HG02678 (cell line): Measurements from ENCODE around the gene FABP1.

Experiments used
- ATAC-seq: cut with Tn5 transposase; IDR thresholded peaks from one replicate; pipeline ENCODE4 v1.9.1; 2021; ENCODE audit warnings: mild to moderate bottlenecking, moderate library complexity; ENCODE audit not compliant: unreplicated experiment

FABP1 gene

DNA sequence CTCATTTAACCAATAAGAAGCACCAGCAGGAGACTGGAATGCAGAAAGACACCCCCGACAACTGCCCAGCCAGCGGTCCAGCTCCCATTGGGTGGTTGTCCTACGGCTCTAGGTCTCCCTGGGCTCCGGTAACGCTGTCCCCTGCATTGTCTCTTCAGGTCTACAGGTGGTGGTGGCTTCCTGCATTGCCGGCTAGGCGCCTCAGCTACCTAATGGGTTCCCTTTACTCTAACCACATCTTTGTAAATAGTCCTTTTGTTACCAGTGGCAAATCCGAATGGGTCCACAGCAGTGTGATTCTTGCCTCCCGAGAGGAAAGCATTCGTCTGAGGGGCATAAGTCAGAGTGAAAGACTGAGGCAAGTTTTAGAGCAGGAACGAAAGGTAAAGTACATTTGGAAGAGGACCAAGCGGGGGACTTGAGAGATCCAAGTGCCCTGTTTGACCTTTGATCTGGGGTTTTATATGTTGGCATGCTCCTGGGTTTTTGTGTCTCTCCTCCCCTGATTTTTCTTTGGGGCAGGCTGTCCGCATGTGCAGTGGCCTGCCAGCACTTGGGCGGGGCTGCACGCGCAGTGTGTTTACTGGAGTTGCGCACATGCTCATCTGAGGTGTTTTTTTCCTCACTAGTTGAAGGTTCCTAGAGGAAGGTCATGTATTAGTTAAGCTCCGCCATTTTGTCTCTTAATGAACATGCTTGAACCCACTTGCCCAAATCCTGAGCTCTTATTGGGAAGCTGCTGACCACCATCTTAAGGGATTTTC lies 11.0 kb downstream of the FABP1 start:
- ATAC-seq = no peak

DNA sequence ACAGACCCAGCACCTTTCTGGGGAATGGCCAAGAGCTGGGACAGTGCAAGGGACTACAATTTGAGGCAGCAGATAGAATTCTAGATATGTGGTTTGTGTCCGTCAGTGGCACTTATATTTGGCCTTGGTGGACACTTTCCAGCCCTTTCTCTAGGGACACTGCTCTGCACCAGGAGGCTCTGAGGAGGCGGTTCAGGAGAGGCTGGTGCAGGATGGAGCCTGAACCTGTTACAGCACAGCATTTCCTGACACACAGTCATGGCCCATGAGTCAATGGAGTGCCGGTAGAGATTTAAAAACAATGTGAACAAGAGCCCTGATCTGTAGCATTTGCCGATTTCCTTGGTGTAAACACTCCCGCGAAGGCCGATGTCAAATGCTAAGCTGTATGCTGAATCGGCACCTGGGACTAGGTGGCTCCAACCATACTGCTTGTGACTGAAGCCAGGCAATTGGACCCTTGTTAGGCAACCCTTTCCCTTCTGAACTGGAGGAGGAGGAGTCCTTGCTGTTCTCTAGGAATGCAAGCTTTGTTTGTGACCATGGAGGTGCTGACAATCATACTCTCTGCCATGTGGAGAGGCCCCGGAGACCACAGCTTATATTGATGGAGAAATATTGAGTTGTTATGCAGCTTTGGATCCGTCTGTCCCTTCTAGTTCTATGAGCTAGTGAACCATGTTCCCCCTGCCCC lies 11.9 kb downstream of the FABP1 start:
- ATAC-seq = no peak

DNA sequence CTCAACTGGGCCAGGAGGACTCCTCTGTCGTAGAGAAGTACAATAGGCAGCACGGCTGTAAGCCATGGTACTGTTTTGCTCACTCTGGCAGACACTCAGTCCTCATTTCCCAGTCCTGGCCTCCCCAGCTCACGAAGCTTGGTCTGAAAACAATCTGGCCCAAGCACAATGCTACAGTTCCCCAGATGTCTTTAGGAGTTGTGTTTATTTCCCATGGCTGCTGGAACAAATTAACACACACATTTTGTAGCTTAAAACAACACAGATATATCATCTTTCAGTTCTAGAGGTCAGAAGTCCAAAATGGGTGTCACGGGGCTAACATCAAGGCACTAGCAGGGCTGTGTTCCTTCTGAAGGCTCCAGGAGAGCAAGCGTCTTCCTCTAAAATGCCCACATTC lies 13.0 kb downstream of the FABP1 start:
- no peak for ATAC-seq

DNA sequence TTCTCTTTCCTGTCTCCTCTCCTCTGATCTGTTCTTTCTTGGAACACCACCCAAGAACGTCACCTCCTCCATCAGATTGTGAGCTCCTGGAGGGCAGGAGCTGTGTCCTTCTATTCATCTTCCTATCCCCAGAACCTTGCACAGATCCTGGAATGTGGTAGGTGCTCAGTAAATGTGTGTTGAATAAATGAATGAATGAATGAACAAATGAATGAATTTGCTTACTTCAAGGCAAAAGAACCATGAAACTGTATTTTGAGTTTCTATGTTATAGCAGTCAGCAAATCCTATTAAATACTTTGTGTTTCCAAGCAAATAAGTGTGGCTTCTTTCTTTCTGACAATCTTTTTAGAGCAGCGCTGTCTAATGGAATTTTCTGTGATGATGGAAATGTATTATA lies 14.8 kb downstream of the FABP1 start:
- ATAC-seq = no peak

DNA sequence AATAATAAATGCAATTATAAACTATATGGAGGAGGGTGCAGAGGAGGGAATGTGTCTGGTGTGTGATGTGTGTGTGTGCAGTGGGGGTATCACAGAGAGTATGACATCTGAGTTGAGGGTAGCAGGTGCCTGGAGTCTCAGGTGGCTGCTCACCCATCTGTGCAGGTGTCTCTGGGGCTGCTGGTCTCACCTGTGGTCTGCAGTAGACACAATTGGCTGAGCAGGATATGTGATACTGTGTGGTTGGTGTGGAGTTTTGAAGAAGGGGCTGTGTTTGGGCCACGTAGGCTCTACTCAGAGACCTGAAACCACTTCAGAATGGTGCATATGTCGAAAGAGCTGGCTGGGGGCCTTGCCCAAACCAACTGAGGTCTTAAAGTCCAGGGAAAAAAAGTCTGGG lies 17.0 kb downstream of the FABP1 start:
- ATAC-seq = no peak

DNA sequence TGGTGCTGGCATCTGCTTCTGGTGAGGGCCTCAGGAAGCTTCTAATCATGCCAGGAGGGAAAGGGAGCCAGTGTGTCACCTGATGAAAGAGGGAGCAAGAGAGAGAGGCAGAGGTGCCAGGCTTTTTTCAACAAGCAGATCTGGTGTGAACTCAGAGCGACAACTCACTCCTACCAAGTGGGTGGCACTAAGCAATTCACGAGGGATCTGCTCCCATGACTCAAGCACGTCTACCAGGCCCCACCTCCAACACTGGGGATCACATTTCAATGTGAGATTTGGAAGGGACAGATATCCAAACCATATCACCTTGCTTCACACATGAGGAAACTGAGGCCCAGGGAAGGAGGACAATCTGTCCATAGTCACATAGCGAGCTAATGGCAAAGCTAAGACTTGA lies 19.1 kb downstream of the FABP1 start:
- no peak for ATAC-seq

DNA sequence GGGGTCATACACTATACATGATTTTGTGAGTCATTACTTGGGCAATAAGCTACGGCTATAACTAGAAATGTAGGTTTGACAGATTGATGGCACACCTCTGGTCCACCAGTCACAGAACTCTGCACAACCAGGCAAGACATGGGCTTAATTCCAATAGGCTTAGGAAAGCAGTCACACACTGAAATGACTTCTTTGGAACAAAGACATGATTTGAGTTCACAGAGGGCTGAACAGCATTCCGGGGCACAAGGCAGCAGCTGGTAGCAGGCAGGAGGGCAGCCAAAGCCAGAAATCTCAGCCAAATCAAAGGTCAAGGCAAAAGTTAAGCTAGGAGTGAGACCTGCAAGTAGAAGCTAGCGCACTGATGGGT lies 27.4 kb downstream of the FABP1 start:
- ATAC-seq = no peak

DNA sequence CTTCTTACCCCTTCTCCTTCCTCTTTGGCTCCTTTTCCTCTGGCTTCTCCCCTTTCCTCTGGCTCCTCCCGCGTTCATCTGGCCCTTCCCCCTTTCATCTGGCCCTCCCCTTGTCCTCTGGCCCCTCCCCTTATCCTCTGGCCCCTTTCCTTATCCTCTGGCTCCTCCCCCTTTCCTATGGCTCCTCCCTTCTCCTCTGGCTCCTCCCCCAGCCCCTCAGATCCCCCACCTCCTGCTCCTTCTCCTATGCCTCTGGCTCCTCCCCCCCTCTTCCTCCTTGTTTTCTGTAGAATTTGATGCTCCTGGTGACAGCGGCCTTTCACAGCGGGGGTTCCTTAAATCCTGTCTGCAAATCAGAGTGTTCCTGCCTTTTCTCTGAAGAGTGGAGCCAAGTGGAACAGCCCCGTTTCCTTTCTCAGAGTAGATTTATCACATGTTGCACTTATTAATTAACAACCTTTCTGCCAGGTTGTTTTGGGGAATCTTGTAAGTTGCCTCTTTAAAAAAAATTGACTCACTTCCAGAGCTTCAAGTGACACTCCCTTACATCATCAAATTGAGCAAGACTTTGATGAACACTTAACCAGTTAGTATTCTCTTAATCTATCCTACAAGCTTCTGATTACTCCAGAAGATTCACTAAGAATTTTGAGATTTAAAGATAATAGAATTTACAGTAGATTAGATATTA lies 27.9 kb downstream of the FABP1 start:
- no peak for ATAC-seq

DNA sequence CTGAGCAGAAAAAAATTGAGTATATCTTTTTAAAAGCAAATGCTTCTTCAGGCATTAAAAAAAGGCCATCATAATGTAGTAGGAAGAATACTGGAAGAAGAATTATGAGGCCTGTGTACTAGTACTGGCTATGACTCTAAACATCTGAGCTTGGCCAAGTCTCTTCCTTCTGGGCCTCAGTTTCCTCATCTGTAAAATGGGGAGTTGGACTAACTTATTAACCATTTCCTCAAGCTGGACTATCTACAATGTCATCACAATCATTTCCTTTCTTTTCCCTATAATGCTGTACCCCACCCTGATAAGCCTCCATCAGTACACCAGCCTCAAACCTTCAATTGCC lies 29.3 kb downstream of the FABP1 start:
- ATAC-seq = no peak

DNA sequence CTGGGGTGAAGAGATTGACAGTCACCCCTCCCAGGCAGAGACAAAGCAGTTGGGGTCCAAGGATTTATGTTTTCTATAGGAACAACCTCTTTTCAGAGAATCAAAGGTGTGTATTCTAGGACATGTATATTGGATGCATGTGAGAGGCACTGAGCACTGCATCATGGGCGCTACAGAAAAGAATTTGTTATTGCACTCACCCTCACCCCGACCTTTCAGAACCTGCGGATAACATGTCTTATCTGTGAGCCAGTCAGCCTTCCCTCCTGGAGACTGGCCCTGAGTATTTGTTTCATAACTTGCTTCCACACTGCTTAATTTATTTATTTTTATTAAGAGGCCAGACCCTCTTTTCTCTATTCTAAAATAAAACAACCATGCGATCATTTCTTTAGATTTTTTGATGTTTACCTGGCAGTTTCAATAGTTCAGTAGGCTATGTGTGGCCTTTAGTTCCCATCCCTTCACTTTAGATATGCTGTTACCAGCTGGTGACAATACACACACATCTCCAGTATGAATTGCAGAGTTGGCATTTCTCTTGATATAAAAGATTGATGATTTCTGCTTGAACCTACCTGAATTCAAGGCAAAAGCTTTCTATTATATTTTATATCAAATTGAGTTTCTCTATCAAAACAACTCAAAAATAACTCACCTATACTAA lies 29.8 kb downstream of the FABP1 start:
- ATAC-seq = no peak

DNA sequence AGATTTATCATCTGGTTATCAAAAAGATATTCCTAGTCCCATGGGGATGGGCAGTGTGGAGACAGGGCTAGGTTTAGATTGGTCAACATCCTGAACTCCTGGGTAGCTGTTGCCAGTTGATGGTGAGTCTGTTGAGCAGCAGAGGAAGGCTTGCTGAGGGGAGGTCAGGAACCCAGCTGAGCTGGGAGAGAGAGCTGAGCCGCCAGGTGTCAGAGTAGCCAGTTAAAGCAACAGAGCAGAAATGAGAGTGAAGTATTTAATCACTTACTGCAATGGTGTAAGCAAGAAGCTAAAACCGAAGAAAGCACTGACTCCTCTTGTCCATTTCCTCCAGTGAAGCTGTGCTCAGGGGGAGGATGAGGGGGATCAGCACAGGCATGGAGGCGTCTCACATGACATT lies 30.7 kb downstream of the FABP1 start:
- no peak for ATAC-seq

DNA sequence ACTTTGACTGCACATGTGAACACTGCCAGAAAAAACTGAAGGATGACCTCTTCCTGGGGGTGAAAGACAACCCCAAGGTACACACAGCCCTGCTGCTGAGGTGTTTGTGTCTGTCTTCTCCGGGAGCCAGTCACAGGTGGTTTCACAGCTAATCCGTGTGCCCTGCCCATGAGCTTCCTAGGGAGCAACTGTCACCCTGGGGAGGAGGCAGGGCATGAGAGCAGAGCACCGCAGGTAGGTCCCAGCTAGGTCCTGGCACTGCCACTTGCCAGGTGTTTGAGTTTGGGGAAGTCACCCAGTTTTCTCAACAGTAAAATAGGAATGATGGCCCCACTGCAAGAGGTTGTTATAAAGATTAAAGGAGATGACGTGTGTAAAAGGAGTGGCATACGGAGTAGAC lies 31.2 kb downstream of the FABP1 start:
- ATAC-seq = no peak

DNA sequence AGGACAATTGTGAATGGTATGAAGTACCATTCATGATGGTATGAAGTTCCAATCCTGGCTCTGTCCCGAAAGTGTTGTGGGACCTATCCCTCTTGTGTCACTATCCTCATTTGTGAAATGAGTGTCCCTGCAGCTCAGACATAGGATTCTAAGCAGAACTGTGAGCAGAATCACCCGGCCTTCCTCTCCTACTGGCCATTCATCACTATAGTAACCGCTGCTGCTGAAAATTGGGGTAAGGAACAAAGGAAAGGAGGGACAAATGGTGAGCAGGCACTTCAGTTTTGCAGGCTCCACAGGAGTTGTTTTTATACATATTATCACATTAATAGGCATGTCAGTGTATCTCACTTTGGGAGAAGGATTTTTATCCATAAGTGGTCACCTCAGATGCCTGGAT lies 32.8 kb downstream of the FABP1 start:
- ATAC-seq = no peak

DNA sequence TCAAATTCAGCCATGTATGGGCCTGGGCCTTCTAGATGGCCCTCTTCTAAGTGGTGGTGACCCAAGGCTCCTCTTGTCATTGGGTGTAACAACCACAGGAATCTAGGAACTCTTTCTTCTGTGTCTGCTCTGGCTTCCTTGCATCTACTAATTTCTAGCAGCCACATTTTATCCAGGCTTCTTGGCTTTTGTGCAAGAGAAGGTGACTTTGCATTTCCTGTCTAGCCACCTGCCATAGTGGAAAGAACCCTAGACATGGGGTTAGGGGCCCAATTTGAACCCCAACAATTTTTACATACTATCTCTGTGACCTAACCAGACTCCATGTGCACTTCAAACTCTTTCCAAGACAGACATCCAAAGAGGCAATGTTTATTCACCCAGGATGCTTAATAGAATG lies 35.1 kb downstream of the FABP1 start:
- ATAC-seq = no peak

DNA sequence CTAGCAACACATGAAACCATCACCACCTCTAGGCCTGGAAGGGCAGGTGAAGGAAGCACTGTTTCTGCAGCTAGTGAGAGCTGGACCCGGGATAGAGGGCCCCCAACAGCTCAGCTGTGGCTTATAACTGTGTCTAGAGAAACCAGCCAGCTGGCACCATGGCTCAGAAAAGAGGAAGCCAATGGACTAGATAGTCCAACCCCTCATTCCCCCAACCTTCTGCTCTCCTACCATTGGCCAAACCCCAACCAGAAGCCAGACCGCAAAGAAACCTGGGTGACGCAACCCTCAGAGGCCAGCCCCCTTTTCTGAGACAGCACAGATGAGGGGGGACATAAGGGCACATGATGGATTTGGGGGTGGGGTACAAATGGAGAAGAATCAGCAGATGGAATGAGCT lies 35.9 kb downstream of the FABP1 start:
- ATAC-seq = no peak

DNA sequence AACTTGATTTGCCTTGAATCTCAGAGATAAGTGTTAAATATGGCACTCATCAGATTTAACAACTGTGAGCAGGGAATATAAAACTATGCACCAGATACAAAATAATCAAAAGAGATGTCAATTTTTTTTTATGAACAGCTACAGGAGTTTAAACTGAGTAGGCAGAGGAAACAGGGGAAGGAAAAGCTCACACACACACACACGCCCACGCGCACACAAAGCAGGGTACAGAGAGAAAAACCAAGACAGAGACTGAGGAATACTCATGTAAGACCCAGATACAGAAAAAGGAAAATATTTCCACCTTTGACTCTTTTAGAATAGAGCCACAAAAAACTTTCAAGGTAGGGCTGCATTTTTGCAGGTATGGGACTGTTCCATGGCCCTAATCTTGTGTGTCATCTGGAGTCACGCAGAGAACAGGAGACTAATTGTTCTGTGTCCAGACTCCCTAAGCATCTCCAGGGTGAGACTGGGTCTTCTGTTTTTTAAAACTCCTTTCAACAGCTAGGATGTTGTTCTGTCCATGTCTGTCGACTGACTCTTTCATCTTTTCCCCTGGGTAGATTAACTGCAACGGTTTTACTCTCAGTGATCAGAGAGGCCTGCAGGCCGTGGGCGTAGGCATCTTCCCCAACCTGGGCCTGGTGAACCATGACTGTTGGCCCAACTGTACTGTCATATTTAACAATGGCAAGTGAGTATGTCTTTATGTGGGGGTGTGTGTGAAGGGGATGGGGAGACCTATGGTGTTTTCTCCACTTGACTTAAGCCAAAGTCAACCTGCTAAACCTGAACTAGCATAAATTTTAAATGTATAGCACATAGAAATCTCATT lies 37.2 kb downstream of the FABP1 start:
- ATAC-seq = no peak

DNA sequence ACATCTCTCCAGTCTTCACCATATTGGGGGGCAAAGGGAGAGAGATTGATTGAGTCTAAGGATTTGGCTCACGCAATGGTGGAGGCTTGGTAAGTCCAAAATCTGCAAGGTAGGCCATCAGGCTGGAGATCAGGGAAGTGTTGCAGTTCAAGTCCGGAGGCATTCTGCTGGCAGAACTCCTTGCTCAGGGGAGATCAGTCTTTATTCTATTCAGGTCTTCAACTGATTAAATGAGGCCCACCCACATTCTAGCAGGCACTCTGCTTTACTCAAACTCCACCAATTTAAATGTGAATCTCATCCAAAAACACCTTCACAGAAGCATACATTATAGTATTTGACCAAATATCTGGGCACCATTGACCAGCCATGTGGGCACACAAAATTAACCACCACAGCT lies 38.9 kb downstream of the FABP1 start:
- no peak for ATAC-seq

DNA sequence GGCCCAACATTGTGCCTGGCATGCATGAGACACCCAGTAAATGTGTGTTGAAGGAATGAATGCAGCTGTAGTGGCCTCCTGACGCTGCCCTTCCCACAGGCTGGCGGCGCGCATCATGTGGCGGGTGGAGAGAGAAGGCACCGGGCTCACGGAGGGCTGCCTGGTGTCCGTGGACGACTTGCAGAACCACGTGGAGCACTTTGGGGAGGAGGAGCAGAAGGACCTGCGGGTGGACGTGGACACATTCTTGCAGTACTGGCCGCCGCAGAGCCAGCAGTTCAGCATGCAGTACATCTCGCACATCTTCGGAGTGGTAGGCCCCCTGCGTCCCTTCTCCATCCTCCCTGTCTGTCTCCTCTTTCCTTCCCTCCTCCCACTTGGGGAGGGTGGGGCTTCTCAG lies 40.1 kb downstream of the FABP1 start:
- no peak for ATAC-seq

DNA sequence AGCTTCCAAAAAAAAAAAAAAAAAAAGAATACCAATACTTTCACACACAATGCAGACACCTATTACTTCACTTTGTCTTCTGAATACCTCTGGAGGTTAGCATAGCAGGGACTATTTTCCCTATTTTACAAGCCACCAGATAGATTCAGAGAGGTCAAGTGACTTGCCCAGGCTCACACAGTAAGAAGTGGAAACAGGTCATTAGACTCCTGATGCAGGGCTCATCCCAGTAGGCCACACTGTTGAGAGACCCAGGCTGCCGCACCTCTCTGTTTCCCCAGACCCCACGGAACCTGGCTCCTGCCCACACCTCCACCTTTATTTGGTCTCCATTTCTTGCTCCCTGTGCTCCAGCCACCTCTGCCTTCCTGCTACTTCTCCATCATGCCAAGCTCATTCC lies 40.8 kb downstream of the FABP1 start:
- ATAC-seq = no peak

DNA sequence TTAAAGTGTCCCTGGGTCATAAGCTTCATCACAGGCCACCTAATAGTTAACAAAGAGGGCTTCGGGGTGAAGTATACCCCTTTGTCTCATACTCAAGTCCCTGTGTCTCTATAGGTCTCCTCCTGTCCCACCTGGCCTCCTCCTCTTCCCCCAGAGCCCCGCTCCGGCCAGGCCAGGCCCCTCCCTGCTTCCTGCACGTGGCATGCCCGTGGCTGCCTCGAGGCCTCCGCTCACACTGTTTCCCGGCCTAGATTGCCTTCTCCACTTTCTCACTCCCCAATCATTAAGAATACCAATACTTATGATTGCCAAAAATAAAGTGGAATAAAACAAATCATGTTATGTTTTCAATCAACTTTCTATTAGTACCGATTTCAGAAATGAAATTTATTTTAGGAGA lies 41.5 kb downstream of the FABP1 start:
- no peak for ATAC-seq

DNA sequence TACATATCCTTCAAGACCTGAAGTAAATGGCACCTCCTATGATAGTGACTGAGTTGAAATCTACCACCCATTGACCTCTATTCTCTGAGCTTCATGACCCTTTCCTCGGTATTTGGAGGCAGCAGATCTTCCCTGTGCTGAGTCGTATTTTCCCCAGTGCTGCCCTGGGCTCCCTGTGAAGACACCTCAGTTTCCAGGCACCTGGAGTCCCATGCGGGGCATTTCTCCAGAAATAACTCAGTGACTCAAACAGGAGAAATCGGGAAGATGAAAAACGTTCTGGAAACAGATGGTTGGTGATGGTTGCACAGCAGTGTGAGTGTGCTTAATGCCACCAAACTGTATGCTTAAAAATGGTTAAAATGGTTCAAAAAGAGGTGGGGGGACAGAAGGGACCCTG lies 42.3 kb downstream of the FABP1 start:
- no peak for ATAC-seq
